Measurements from ENCODE around the gene TSPAN1. TPM values are rescaled to one million over a fixed set of nuclear protein-coding genes. Genes with fewer than 3 reads are reported as not detected.

TSPAN1 gene
- total and polyA plus RNA-seq, 2 of the 13 experiments (the other 11 are each of a cell fraction or from before 2014, with no cell fraction given) = 1.7 to 2.9 TPM

DNA sequence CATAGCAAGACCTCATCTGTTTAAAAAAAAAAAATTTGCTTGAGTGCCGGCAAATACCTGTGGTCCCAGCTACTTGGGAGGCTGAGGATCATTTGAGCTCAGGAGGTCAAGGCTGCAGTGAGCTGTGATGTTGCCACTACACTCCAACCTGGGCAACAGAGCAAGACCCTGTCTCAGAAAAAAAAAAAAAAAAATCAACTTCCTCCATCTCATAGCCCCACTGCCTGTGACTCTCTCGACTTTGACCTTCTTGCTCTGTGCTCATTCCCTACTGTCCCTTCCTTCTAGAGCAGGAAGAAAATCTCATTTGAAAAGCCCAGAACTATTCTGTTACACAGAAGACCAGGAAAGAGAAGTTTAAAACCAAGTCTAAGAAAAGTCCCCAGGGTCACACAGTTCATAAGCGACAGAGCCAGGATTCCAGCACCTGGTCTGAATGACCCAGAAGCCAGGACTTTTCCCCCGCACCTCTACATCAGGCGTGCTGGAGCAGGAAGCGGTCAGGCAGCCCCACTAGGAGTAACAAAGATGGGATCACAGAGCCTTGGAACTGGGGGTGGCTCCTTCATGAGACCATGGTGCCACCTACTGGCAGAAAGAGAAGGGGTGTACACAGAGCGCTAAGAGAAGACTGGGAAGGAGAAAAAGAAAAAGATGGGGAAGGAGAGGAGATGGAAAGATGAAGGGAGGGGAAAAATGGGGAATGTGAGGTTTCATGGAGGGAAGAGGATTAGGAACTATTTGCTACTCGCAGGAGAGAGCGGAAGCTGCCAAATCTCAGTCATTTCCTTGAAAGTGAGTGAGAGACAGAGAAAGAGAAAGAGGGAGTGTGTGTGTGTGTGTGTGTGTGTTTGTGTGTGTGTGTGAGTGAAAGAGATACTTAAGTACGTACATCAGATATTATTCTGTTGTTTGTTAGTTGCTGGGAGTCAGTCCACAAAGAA lies 4.5 kb downstream of the TSPAN1 start (continued):
- TF ChIP-seq, protein P1, sequence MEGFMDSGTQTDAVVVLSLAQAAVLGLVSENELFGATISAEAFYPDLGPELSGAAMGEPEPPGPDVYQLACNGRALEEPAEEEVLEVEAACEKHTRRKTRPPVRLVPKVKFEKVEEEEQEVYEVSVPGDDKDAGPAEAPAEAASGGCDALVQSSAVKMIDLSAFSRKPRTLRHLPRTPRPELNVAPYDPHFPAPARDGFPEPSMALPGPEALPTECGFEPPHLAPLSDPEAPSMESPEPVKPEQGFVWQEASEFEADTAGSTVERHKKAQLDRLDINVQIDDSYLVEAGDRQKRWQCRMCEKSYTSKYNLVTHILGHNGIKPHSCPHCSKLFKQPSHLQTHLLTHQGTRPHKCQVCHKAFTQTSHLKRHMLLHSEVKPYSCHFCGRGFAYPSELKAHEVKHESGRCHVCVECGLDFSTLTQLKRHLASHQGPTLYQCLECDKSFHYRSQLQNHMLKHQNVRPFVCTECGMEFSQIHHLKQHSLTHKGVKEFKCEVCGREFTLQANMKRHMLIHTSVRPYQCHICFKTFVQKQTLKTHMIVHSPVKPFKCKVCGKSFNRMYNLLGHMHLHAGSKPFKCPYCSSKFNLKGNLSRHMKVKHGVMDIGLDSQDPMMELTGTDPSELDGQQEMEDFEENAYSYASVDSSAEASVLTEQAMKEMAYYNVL (CRISPR knock-in tag; IDR thresholded peaks at IDR 0.05; ENCODE audit: borderline replicate concordance) = peak; percentile 52; the same call in 1 of the 2 replicates
- no peak for TF ChIP-seq RARA (CRISPR knock-in tag; IDR thresholded peaks at IDR 0.05)
- TF ChIP-seq PAF1 (CRISPR knock-in tag; IDR thresholded peaks at IDR 0.05) = no peak
- TF ChIP-seq ZNF550 (CRISPR knock-in tag; IDR thresholded peaks at IDR 0.05; ENCODE audit: borderline replicate concordance) = no peak
- TF ChIP-seq, protein P2, sequence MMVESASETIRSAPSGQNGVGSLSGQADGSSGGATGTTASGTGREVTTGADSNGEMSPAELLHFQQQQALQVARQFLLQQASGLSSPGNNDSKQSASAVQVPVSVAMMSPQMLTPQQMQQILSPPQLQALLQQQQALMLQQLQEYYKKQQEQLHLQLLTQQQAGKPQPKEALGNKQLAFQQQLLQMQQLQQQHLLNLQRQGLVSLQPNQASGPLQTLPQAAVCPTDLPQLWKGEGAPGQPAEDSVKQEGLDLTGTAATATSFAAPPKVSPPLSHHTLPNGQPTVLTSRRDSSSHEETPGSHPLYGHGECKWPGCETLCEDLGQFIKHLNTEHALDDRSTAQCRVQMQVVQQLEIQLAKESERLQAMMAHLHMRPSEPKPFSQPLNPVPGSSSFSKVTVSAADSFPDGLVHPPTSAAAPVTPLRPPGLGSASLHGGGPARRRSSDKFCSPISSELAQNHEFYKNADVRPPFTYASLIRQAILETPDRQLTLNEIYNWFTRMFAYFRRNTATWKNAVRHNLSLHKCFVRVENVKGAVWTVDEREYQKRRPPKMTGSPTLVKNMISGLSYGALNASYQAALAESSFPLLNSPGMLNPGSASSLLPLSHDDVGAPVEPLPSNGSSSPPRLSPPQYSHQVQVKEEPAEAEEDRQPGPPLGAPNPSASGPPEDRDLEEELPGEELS (CRISPR knock-in tag; IDR thresholded peaks at IDR 0.05) = no peak
- TF ChIP-seq, protein P3, sequence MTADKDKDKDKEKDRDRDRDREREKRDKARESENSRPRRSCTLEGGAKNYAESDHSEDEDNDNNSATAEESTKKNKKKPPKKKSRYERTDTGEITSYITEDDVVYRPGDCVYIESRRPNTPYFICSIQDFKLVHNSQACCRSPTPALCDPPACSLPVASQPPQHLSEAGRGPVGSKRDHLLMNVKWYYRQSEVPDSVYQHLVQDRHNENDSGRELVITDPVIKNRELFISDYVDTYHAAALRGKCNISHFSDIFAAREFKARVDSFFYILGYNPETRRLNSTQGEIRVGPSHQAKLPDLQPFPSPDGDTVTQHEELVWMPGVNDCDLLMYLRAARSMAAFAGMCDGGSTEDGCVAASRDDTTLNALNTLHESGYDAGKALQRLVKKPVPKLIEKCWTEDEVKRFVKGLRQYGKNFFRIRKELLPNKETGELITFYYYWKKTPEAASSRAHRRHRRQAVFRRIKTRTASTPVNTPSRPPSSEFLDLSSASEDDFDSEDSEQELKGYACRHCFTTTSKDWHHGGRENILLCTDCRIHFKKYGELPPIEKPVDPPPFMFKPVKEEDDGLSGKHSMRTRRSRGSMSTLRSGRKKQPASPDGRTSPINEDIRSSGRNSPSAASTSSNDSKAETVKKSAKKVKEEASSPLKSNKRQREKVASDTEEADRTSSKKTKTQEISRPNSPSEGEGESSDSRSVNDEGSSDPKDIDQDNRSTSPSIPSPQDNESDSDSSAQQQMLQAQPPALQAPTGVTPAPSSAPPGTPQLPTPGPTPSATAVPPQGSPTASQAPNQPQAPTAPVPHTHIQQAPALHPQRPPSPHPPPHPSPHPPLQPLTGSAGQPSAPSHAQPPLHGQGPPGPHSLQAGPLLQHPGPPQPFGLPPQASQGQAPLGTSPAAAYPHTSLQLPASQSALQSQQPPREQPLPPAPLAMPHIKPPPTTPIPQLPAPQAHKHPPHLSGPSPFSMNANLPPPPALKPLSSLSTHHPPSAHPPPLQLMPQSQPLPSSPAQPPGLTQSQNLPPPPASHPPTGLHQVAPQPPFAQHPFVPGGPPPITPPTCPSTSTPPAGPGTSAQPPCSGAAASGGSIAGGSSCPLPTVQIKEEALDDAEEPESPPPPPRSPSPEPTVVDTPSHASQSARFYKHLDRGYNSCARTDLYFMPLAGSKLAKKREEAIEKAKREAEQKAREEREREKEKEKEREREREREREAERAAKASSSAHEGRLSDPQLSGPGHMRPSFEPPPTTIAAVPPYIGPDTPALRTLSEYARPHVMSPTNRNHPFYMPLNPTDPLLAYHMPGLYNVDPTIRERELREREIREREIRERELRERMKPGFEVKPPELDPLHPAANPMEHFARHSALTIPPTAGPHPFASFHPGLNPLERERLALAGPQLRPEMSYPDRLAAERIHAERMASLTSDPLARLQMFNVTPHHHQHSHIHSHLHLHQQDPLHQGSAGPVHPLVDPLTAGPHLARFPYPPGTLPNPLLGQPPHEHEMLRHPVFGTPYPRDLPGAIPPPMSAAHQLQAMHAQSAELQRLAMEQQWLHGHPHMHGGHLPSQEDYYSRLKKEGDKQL (CRISPR knock-in tag; IDR thresholded peaks at IDR 0.05; ENCODE audit: low read depth) = no peak
- no peak for TF ChIP-seq NCOA2 (CRISPR knock-in tag; IDR thresholded peaks at IDR 0.05)
- TF ChIP-seq, protein P4, sequence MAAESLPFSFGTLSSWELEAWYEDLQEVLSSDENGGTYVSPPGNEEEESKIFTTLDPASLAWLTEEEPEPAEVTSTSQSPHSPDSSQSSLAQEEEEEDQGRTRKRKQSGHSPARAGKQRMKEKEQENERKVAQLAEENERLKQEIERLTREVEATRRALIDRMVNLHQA (CRISPR knock-in tag; IDR thresholded peaks at IDR 0.05) = no peak
- TF ChIP-seq CEBPG (CRISPR knock-in tag; IDR thresholded peaks at IDR 0.05) = no peak
- TF ChIP-seq NAIF1 (CRISPR knock-in tag; IDR thresholded peaks at IDR 0.05; ENCODE audit: borderline replicate concordance) = no peak
- TF ChIP-seq FOXM1 (CRISPR knock-in tag; IDR thresholded peaks at IDR 0.05) = no peak
- no peak for TF ChIP-seq SRF (IDR thresholded peaks at IDR 0.05; ENCODE audit: low read depth, low read length)
- TF ChIP-seq, protein P5, sequence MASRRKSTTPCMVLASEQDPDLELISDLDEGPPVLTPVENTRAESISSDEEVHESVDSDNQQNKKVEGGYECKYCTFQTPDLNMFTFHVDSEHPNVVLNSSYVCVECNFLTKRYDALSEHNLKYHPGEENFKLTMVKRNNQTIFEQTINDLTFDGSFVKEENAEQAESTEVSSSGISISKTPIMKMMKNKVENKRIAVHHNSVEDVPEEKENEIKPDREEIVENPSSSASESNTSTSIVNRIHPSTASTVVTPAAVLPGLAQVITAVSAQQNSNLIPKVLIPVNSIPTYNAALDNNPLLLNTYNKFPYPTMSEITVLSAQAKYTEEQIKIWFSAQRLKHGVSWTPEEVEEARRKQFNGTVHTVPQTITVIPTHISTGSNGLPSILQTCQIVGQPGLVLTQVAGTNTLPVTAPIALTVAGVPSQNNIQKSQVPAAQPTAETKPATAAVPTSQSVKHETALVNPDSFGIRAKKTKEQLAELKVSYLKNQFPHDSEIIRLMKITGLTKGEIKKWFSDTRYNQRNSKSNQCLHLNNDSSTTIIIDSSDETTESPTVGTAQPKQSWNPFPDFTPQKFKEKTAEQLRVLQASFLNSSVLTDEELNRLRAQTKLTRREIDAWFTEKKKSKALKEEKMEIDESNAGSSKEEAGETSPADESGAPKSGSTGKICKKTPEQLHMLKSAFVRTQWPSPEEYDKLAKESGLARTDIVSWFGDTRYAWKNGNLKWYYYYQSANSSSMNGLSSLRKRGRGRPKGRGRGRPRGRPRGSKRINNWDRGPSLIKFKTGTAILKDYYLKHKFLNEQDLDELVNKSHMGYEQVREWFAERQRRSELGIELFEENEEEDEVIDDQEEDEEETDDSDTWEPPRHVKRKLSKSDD (CRISPR knock-in tag; IDR thresholded peaks at IDR 0.05; ENCODE audit: low read depth) = no peak
- TF ChIP-seq ZFY (CRISPR knock-in tag; IDR thresholded peaks at IDR 0.05) = no peak
- TF ChIP-seq SMAD1 (CRISPR knock-in tag; IDR thresholded peaks at IDR 0.05; ENCODE audit: borderline replicate concordance, low read depth) = no peak
- no peak for TF ChIP-seq TRIM24 (CRISPR knock-in tag; IDR thresholded peaks at IDR 0.05)

All from HepG2 (cell line).